Stimulated activated CD8-positive, alpha-beta memory T cell treated with anti-CD3 and anti-CD28 coated beads, Interleukin-15, amount 100 ng/mL, for 24 hours (primary cell): ENCODE results near the gene SNX33.
"Not testable (repeated sequence)": the region's sequence is repeated elsewhere in the genome, so short reads cannot be mapped to it uniquely, and the experiment has no call there.

Experiments used
- DNase-seq: peaks from one replicate; pipeline ENCODE4 v3.0.0-alpha.2; 2020; ENCODE audit warnings: low read depth

Gene SNX33

DNA sequence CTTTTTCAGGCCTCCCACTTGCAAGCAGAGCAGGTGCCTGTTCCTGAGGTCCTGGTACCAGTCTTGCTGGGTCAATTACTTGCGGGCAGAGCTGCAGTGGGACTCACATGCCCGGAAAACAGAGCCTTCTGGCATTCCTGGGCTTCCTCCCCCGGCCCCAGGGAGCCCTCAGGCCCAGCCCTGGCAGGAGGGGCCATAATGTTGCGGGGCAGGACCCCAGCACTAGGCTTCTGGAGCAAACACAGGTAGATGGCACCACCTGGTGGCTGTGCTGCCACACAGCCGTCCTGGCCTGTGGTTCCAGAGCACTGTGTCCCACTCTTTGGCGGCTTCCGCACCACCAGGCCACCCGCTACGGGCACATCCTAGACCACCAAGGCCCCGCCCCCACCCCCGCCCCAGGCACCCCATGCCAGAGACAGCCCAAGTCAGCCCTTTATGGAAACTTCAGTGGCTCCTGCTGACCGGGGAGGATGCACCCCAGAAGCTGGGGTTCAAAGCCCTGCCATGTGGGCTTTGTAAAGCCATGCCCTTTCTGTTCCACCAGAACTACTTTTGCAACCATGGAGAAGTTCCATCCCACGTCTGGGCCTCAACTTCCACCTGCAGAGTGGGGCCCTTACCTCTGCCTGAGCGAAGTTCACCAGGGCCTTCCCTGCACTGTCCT lies 36.1 kb downstream of the SNX33 start:
- DNase-seq, result peak; percentile 52

DNA sequence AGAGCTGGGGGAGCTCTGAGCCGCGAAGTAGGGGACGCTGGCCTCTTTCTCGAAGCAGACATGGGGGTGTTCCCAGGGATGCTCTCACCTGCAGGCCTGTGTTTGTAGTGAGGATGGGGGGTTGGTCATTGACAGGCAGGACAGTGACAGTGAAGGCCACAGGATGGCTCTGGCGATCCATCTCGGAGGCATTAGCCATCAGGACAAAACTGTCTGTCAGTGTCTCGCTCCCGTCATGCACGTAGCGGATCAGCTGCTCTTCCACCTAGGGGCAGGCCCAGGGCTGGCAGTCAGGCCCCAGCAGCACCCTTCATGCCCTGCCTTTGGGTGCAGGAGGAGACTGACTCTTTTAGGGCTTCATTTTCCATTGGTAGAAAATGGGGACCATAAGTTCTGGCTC lies 36.9 kb downstream of the SNX33 start:
- no peak for DNase-seq

DNA sequence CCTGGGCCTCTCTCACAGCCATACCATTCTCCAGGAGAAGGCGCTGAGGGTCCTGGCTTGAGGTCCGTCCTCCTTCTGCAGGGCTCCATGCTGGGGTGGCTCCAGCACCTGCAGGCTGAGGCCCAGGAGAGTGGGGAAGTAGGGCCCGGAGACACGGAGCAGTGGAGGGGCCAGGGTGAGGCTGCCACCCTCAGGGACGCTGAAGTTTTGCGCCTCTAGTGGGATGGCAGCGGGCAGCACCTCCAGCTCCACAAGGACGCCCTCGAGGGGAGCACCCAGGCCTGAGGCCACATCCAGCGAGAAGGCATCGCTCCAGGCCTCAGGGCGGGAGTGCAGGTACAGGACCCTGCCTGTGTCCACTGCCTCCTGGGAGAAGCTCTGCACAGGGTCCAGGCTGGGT lies 37.5 kb downstream of the SNX33 start:
- no peak for DNase-seq

DNA sequence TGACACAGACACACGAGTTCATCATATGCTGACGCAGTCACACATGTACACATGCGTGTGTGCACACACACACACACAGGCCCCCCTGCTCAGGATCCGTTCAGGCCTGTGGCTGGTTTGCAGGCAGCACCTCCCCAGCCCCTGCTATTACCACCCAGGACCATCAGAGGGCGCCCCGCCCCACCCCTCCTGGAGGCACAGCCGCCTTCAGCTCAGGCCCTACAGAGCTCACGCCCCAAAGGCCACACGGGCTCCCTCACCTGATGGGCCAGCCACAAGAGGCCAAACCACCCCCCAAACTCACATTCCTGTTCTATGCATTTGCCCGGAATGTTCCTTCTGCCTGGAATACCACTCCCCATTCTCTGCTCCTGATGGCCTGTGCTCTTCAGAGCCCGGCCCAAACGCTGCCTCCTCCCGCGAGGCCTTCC lies 38.5 kb downstream of the SNX33 start:
- DNase-seq, result peak; percentile 63

DNA sequence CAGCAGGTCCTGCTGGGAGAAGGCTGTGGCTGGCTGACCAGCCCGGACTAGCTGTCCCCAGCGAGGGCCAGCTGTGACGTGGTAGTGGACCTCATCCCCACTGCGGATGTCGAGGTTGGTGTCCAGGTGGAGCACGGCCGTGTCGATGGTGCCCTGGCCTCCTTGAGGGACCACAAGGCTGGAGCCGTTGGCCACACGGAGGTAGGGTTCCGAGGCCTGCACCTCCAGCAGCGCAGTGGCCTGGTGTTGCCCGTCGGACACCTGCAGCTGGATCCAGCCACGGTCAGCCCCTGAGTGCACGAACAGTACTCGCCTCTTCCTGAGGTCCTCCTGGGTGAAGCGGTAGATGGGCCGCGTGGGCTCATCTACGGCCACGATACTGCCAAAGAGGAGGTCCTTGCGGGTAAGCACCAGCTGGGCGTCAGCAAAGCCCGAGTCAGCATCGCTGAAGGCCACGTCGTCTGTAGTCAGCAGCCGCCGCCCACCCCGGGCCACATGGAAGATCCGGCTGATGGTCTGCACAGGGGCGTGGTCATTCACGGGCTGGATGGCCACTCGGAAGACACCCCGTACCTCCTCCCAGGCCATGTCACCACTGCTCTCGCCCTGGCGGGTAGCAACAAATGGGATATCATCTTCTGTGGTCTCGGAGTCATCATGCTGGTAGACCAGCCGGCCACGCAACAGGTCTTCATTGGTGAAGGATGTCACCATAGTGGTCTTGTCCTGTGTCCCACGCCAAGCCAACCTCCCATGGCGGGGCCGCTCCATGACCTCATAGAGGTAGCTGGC lies 40.0 kb downstream of the SNX33 start:
- no peak for DNase-seq

DNA sequence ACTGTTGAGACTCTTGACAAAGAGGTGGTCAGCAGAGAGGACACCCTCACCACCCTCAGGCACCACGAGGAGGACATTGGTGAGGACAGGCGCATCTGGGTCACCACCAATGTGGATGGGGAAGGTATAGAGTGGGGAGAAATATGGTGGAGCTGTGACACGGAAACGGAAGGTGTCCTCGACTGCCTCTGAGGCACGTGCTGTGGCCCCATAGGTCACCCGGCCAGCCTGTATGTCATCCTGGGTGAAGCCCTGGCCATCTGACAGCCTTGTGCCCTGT lies 40.5 kb downstream of the SNX33 start:
- no peak for DNase-seq

DNA sequence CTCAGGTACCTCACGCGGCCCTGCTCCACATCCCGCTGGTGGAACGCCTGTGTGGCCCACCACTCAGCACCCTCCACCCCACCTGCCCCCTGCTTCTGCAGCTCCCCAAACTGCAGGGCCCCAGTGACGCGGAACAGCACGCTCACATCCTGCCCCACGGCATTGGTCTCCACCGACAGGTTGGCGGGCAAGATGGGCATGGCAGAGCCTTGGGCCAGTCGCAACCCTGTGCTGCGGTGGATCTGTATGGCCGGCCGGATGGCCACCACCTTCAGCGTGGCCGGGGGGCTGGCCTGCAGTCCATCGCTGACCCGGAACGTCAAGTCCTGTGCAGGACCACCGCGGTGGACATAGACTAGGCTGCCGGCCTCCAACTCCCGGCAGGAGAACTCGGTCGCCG lies 41.1 kb downstream of the SNX33 start:
- DNase-seq, result no peak

DNA sequence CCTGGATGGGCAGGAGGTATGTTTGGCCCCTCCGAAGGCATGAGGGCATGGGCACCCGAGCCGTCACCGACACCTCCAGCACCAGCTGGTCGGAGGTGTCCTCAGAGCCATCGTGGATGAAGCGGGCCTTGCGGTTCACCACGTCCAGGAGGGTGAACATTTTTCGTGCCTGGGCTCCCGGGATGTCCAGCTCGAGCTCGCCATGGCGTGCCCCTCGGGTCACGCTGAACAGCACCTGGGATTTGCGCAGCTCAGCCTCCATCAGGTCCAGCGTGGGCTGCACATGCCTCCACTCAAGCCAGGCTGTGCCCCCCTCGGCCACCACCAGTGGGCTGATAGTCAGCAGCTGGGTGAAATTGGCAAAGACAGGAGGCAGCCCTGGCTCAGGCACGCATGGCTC lies 41.7 kb downstream of the SNX33 start:
- DNase-seq, result not testable (repeated sequence)

DNA sequence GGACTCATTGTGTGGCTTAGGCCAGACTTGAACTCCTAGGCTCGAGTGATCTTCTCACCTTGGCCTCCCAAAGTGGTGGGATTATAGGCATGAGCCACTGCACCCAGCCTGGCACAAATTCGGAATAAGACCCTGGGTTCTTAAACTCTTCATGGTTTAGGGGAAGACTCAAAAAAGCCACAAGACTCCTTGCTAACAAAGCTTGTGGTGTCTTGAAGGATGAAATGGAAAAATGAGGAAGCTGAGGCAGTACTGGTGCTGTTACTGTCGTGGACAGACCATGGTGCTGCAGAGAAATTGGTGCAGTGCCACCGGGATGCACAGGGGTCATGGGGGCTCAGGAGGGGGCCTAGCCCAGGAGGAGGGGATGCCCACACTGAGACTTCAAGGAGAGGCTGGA lies 44.6 kb downstream of the SNX33 start:
- not testable (repeated sequence) for DNase-seq

DNA sequence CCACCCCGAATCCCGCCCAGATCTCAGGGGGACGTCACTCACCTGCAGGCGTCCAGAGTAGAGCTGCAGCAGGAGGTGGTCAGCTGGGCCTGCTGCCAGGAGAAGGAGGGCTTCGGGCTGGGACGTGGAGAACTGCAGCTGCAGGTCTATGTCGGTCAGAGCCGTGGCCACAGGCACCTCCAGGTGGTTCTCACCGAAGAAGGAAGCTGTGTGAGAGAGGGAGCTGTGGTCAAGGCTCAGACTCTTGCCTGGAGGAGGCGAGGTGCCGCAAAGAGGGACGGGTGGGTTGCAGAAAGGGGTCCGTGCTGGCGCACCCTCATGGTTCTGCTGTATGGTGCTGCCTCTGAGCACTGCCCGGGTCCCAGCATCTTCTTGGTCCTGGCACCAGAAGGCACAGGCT lies 45.3 kb downstream of the SNX33 start:
- DNase-seq, result not testable (repeated sequence)

DNA sequence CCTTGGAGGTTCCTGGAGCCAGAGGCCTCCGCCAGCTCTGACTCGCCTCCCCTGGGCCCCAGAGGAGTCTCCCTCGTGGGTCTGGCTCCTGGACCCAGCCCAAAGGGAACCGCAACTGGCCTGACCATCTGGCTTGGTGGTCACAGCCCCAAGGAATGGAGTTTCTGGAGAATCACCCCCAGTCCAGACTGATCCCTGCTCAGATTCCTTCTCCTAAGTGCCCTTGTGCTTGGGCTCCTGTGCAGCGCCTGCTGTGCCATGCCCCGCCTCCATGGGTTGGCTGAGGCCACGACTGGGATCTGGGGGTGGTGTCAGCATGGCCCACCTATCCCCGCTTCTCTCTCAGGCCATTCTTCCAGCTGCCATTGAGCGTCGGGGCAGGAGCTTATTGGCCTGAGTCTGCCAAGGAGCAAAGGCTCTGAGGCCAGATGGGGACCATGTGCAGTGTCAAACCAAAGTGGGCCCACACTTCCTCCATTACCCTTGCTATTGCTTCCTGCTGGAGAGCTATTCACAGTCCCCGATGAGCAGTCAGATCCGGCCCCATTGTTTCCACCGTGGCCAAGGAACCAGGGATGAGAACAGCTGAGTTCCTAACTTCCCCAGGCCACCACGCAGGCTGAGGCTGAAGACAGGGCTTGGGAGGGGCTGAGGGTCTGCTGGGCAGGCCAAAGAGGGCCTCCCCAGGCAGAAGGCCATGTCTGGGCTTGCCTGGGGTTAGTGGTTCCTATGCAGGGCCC lies 46.0 kb downstream of the SNX33 start:
- no peak for DNase-seq

DNA sequence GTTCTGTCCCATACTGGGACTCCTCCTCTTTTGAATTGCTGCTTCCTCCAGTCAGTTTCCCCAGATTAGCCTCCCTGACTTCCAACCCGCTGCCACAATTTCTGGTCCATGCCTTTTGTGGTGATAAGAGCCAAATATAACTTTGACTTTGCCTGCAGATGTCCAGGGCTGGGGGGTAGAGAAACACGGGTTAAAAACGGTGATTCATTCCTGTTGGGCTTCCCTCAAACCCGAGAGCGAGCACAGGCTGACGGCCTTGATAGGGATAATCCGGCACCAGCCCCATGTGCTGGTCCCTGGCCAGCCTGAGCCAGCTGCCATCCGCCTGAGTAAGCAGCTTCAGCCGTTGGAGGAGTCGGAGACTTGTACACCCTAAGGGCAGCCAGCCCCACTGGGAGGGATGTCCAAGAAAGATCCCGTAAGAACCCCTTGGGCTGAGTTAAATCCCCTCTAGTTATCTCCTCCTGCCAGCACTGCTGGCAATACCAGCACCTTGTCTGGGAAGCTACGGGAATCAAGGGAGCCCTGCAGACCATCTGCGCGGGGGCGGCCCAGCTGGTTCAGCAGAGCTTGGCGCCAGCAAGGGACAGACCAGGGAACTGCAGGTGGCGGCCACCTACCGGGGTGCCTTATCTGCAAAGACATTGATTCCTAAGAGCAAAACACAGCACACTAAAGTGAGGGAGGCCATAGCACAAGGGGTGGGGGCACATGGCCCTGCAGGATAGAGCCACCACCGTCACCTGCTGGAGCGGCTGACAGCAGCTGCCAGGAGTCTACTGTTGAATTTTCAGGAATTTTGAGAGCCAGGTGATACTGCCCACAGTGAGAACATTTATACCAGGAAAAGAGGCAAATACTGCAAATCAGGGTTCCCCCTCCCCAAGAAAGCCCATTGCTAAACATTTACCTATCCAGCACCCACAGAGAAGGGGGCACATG lies 46.8 kb downstream of the SNX33 start:
- DNase-seq, result no peak

DNA sequence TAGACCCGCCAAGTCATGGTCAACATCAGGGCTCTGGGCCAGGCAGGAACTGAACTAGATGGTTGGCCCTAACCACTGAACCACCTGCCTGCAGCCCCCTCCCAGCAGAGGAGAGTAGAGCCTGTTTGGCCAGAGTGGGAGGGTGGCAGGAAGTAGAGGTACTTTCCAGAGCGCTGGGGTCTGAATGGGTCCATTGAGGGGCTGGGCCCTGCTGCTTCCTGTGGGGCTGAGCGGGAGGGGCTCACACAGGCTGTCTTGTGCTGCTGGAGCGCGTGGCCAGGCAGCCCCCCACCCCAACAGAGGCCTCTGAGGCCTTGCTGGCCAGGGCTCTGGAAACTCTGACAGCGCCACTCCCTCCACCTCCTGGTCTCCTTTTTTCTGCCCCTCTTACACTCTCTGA lies 47.5 kb downstream of the SNX33 start:
- DNase-seq, result no peak

DNA sequence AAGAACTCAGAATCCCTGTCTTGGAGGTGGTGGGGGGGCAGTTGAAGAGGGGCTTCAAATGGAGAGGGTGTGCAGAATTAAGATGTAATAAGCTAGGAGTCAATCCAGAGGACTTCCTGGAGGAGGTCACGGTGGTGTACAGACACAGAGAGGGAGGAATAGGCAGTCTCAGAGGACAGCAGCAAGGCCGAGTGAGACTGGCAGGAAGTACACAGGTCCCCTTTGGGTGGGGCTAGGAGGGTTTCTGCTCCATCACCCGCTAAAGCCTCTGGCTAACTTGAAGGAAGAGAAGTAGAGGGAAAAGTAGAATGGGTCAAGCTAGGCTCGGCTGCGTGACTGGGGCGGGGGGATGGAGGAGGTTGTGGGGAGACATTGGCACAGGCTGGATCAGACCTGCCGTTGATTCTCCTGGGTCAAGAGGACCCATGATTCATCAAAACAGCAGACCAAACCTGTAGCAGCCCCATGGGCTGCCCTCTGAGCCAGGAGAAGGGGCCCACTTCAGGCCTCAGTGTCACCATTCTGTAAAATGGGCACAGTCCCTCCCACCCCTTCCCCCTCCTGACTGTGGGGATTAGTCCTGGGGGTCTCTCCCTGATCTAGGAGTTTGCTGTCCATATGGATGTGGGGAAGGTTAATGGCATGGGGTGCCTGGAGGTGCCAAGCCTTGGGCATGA lies 48.1 kb downstream of the SNX33 start:
- DNase-seq, result no peak

DNA sequence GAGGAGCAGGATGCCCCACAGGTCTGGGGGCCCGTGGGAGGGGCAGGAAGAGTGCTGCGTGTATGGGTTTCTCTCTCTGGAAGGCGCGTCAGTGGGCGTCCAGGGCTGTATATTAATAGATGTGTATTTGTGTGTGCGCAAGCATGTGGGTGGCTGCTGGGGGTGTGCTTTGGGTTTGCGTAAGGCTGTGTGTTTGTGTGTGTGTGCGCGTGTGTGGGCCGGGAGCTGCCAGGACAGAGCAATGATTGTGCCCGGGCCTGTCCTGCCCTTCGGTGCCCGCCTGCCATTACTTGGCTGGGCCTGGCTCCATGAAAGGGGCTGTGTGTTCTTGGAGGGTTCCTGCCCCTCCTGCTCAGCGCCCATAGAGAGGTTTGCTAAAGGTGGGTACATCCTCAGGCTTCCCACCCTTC lies 48.6 kb downstream of the SNX33 start:
- no peak for DNase-seq

DNA sequence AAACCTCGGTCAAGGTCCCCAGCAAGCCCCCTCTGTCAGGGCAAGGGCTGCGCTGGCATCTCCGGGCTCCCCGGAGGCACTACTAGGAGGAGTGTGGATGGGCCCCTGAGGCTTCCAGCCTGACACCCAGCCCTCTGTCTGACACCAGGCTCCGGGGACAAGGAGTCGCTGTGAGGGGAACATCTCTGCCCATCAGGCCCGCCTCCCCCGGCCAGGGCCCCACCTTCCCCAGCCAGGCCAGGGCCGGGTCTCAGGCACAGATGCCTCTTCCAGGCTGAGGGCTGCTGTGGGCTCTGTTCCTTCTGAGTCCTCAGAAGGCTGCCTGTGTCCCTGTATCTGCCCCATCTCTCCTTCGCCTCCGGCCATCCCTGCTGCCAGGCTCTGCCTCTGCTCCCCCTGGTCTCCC lies 49.1 kb downstream of the SNX33 start:
- no peak for DNase-seq

DNA sequence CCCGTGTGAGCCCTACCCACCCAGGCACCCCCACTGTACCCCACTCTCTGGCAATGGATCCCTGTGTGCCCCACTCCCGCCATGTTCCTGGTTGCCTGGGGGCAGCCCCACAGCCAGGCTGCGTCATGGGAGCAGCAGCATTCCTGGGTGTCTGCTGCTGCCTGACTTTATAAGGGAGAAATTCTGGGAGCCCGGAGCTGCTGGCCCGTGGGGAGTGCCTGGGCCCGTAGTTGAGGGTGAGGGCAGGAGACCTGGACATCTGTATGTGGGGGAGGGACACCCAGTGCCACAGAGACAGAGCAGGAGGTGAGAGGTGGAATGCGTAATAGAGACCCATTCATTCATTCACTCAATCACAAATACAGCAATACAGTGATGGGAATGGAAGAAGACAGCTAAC lies 49.8 kb downstream of the SNX33 start:
- no peak for DNase-seq

DNA sequence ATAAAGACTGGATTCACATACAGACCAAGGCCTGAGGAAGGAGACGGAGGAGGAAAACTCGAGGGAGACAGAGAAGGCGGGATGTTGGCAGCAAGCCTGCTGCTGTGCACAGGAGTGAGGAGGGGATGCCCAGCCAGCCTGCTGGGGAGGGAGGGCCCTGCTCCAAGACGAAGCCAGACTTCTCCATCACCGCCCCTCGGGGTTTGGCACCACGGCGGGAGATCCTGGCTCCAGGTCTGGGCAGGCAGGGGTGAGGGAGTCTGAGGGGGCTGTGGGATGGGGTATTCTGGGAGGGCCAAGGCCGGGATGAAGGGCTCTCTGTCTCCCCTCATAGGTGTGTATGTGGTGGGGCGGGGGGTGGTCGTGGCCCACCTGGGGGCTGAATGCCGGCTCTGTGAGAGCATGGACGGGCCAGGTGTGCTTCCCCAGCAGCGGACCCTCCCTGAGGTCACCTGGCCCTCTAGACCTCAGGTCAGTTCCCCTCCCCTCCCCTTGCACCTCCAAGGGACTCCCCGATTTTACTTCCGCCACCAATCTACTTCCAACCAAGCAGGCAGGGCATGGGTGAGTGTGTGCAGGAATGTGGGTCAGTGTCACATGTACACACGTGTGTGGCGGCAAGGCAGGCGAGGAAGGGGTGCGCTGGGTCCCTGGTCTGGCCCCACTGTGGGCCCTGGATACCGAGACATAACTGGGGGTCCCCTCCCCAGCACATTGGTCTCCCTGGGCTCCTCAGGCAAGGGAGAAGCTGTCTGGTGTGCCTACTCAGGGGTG lies 50.4 kb downstream of the SNX33 start:
- DNase-seq, result not testable (repeated sequence)

DNA sequence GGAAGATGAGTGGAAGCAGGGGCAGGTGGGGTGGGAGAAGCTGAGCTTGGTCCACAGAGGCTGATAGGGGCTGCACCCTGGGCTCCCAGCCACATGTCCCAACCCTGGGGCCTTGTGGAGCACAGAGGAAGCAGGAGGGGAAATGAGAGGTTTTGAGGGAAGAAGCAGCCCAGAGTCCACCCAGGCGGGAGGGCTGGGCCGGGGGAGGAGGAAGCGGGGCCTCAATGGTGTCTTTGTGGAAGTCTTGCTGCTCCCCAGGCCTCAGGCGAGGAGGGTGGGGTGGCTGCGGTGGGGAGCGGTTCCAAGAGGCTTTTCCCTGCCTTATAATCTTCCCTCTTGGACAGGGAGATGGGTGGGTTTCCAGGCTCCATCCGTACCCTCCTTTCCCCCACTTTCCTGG lies 51.8 kb downstream of the SNX33 start:
- DNase-seq, result not testable (repeated sequence)

DNA sequence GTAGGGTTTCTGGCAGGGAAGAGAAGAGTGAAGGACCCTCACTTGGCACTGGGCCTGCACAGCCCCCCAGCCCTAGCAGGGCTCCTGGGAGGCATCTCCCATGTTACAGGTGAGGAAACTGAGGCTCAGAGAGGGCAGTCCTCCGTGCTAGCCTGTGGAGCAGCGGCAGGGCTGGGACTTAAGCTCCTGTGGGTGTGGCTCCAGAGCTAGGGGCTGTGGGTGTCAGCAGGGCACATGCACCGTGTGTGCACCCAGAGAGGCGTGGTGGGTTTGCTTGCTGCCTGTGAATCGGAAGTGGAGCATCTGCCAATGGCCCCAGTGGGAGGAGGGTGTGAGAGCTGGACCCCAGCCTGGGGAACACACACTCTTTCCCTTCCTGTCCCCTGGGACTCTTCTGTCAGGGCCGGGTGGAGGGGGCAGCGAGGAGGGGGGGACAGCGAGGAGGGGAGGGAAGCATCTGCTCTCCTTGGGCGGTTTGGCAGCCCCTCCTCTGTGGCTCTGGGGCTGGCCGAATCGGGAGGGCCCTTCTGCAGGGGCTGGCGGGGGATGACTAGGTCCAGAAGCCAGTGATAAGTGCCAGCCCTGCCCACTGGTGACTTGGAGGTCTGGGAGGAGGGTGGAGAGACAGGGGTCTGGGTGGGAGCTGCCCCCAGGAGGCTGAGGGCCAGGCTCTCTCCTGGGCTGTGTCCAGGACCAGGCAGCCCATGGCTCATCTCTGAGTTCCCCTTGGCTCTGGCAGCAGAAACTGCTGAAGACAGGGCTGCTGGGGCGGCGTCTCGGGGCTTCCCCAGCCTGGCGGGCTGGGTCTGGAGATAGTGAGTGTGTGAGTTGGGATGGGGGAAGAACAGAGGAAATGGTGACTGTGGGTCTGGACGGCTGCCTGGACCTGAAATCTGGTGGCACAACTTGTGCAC lies 52.5 kb downstream of the SNX33 start:
- not testable (repeated sequence) for DNase-seq
